Vagina (tissue), 2 donors: ENCODE results near the gene DSC3.

Experiments
- POLR2AphosphoS5 ChIP-seq, 2 donors: sonication (generic); formaldehyde crosslinking; IDR thresholded peaks; one replicate each; pipeline ENCODE4 v1.9.0; 2017; ENCODE audit warnings: antibody characterized with exemption in 2 of 2, mild to moderate bottlenecking in 2 of 2, low read depth in 1 of 2; ENCODE audit not compliant: insufficient read depth in 1 of 2
- TF ChIP-seq, protein P1 (sequence below), 3 experiments: fragments of 450-650 bp in 2 of 3; fragments of 200-600 bp in 1 of 3; sonication (generic) in 1 of 3; IDR thresholded peaks; one replicate each; pipeline ENCODE4 v1.5.1; 2017 to 2019; ENCODE audit warnings: antibody characterized with exemption in 3 of 3, mild to moderate bottlenecking in 2 of 3, moderate library complexity in 2 of 3

DNA sequence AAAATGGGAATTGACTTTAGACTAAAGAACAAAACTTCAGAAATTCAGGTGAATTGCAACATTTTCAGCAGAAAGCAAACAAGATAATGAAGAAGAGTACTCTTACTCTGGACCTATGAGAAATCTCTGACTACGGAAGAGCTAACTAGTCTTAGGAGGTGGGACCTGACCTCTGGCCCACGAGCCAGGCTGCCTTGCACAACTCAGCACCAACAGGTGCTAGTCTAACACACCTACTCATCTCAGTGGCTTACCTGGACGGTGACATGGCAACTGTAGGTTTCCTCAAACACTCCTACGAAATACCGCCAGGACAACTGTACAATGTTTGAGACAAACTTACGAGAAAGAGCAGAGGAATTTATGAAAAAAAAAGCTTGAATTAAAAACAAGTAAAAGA lies 3.1 kb upstream of the DSC3 start:
- TF ChIP-seq, protein P1, sequence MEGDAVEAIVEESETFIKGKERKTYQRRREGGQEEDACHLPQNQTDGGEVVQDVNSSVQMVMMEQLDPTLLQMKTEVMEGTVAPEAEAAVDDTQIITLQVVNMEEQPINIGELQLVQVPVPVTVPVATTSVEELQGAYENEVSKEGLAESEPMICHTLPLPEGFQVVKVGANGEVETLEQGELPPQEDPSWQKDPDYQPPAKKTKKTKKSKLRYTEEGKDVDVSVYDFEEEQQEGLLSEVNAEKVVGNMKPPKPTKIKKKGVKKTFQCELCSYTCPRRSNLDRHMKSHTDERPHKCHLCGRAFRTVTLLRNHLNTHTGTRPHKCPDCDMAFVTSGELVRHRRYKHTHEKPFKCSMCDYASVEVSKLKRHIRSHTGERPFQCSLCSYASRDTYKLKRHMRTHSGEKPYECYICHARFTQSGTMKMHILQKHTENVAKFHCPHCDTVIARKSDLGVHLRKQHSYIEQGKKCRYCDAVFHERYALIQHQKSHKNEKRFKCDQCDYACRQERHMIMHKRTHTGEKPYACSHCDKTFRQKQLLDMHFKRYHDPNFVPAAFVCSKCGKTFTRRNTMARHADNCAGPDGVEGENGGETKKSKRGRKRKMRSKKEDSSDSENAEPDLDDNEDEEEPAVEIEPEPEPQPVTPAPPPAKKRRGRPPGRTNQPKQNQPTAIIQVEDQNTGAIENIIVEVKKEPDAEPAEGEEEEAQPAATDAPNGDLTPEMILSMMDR (IDR thresholded peaks at IDR 0.05) = no peak
- no peak for TF ChIP-seq POLR2AphosphoS5 (IDR thresholded peaks at IDR 0.05; ENCODE audit: insufficient read depth in 1 of 2, low read depth in 1 of 2)
